KMS-11 (cell line): Measurements from ENCODE around the gene OSCP1.

ENCODE experiments used
- H2AFZ ChIP-seq: fragments of 200-600 bp; sonication (generic); 2 replicates; pipeline ENCODE4 v1.6.1; 2016; ENCODE audit warnings: antibody characterized with exemption, mixed run types, low read depth
- H3K27ac ChIP-seq: fragments of 200-600 bp; sonication (generic); 2 replicates; pipeline ENCODE4 v1.6.1; 2016; ENCODE audit warnings: mild to moderate bottlenecking, mixed run types
- H3K27me3 ChIP-seq: fragments of 200-600 bp; sonication (generic); 2 replicates; pipeline ENCODE4 v1.6.1; 2017; ENCODE audit warnings: mild to moderate bottlenecking, low read depth, mixed run types, moderate library complexity; ENCODE audit not compliant: insufficient read depth
- H3K36me3 ChIP-seq: fragments of 200-600 bp; sonication (generic); 2 replicates; pipeline ENCODE4 v1.6.1; 2017; ENCODE audit warnings: mild to moderate bottlenecking, mixed run types; ENCODE audit not compliant: insufficient read depth
- H3K4me1 ChIP-seq: fragments of 200-600 bp; sonication (generic); 2 replicates; pipeline ENCODE4 v1.6.1; 2016; ENCODE audit warnings: mild to moderate bottlenecking, low read depth, mixed run types; ENCODE audit not compliant: poor library complexity, severe bottlenecking
- H3K4me2 ChIP-seq: fragments of 200-600 bp; sonication (generic); 2 replicates; pipeline ENCODE4 v1.7.0; 2016; ENCODE audit warnings: mild to moderate bottlenecking, mixed run types
- H3K4me3 ChIP-seq: fragments of 200-600 bp; sonication (generic); IDR thresholded peaks from 2 replicates; pipeline ENCODE4 v1.6.1; 2017; ENCODE audit warnings: low read depth, low read length, mixed read lengths; ENCODE audit not compliant: insufficient read depth
- H3K79me2 ChIP-seq: fragments of 200-600 bp; sonication (generic); 2 replicates; pipeline ENCODE4 v1.6.1; 2016; ENCODE audit warnings: low read depth, mixed run types; ENCODE audit not compliant: insufficient read depth
- H3K9ac ChIP-seq: fragments of 200-600 bp; sonication (generic); 2 replicates; pipeline ENCODE4 v1.6.1; 2016; ENCODE audit warnings: mild to moderate bottlenecking, mixed run types
- H4K20me1 ChIP-seq: fragments of 200-600 bp; sonication (generic); 2 replicates; pipeline ENCODE4 v1.6.1; 2016; ENCODE audit warnings: mild to moderate bottlenecking, mixed run types; ENCODE audit not compliant: insufficient read depth
- TF ChIP-seq, protein P1 (sequence below): fragments of 200-600 bp; sonication (generic); conservative IDR thresholded peaks from 2 replicates; pipeline ENCODE4 v1.6.1; 2017; ENCODE audit warnings: low read depth, mild to moderate bottlenecking, antibody characterized with exemption, low read length, moderate library complexity, mixed read lengths

The OSCP1 gene

DNA sequence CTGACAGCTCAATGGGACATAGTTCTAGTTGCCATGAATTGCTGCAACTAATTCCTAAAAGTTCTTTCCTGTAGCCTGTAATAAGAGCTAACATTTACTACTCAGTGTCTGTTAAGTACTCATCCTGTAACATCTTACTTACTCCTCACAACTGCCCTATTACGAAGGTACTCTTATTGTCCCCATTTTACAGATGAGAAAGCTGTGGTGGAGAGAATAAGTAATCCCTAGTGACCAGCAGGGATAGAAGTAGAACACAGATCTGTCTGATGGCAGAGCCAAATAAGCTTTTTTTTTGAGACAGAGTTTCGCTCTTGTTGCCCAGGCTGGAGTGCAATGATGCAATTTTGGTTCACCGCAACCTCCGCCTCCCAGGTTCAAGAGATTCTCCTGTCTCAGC lies 67.6 kb downstream of the OSCP1 start:
- no peak overlapping the region for H3K9ac ChIP-seq
- H2AFZ ChIP-seq, result no peak overlapping the region
- H3K27ac ChIP-seq, result no peak overlapping the region
- H3K4me2 ChIP-seq, result no peak overlapping the region
- no peaks in the 10 kb centered on the region for H3K27me3 ChIP-seq
- peaks cover 41% of the 10 kb centered on the region for H3K79me2 ChIP-seq
- no peaks in the 10 kb centered on the region for H3K36me3 ChIP-seq
- no peak overlapping the region for H3K4me3 ChIP-seq
- H4K20me1 ChIP-seq, result no peaks in the 10 kb centered on the region
- TF ChIP-seq, protein P1, sequence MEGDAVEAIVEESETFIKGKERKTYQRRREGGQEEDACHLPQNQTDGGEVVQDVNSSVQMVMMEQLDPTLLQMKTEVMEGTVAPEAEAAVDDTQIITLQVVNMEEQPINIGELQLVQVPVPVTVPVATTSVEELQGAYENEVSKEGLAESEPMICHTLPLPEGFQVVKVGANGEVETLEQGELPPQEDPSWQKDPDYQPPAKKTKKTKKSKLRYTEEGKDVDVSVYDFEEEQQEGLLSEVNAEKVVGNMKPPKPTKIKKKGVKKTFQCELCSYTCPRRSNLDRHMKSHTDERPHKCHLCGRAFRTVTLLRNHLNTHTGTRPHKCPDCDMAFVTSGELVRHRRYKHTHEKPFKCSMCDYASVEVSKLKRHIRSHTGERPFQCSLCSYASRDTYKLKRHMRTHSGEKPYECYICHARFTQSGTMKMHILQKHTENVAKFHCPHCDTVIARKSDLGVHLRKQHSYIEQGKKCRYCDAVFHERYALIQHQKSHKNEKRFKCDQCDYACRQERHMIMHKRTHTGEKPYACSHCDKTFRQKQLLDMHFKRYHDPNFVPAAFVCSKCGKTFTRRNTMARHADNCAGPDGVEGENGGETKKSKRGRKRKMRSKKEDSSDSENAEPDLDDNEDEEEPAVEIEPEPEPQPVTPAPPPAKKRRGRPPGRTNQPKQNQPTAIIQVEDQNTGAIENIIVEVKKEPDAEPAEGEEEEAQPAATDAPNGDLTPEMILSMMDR, result no peak
- H3K4me1 ChIP-seq, result peaks cover 27% of the 10 kb centered on the region

DNA sequence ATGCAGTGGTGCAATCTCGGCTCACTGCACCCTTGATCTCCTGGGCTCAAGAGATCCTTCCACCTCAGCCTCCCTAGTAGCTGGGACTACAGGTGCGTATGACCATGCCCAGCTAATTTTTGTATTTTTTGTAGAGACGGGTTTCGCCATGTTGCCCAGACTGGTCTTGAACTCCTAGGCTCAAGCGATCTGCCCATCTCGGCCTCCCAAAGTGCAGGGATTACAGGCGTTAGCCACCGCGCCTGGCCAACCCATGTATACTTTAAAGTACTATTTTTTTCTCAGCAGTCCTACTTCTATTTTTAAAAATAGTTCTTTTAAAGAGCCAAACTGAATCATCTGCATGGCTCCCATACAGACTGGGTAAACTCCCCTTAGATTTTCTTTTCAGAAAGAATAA lies 68.0 kb downstream of the OSCP1 start:
- H3K4me1 ChIP-seq, result peaks cover 22% of the 10 kb centered on the region
- no peak overlapping the region for H3K9ac ChIP-seq
- H3K27ac ChIP-seq, result no peak overlapping the region
- no peak overlapping the region for H3K4me2 ChIP-seq
- H3K4me3 ChIP-seq, result no peak overlapping the region
- H3K36me3 ChIP-seq, result no peaks in the 10 kb centered on the region
- H3K79me2 ChIP-seq, result peaks cover 41% of the 10 kb centered on the region
- no peaks in the 10 kb centered on the region for H3K27me3 ChIP-seq
- no peaks in the 10 kb centered on the region for H4K20me1 ChIP-seq
- TF ChIP-seq, protein P1, result no peak
- H2AFZ ChIP-seq, result no peak overlapping the region

DNA sequence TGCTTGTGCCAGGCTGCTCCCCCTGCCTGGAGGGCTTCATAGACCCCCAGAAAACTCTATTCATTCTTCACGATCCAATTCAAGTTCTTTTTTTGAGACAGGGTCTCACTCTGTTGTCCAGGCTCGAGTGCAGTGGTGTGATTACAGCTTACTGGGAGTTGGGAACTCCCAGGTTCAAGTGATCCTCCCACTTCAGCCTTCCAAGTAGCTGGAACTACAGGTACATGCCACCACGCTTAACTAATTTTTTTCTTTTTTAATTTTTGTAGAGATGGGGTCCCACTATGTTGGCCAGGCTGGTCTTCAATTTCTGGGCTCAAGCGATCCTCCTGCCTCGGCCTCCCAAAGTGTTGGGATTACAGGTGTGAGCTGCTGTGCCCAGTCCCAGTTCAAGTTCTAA lies 68.8 kb downstream of the OSCP1 start:
- no peak overlapping the region for H3K27ac ChIP-seq
- no peaks in the 10 kb centered on the region for H3K36me3 ChIP-seq
- H3K4me2 ChIP-seq, result no peak overlapping the region
- no peaks in the 10 kb centered on the region for H4K20me1 ChIP-seq
- no peak overlapping the region for H3K9ac ChIP-seq
- H3K27me3 ChIP-seq, result no peaks in the 10 kb centered on the region
- H3K79me2 ChIP-seq, result peaks cover 49% of the 10 kb centered on the region
- TF ChIP-seq, protein P1, result no peak
- no peak overlapping the region for H3K4me3 ChIP-seq
- no peak overlapping the region for H2AFZ ChIP-seq
- peaks cover 15% of the 10 kb centered on the region for H3K4me1 ChIP-seq

DNA sequence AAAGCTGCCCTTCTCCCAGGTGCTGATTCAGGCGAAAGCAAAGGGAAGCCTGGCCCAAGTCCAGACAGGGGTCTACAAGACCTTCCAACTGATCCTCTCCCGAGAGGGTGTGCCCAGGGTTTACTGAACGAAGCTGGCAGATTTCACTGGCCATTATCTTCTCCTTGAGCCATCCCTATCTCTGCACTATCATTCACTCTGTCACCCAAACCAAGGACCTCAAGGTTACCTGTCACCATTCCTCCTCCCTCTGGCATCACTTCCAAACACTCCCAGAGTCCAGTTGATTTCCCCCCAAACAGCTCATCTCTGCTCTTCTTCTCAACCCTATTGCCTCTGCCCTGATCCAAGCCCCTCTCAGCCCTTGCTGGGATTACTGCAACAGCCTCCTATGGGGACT lies 69.5 kb downstream of the OSCP1 start:
- TF ChIP-seq, protein P1, result no peak
- Histone ChIP-seq H4K20me1 (no peaks in the 10 kb centered on the region), H2AFZ (no peak overlapping the region), H3K4me3 (no peak overlapping the region), H3K27ac (no peak overlapping the region), H3K36me3 (no peaks in the 10 kb centered on the region), H3K4me1 (peaks cover 15% of the 10 kb centered on the region), H3K27me3 (no peaks in the 10 kb centered on the region), H3K79me2 (peaks cover 55% of the 10 kb centered on the region), H3K4me2 (no peak overlapping the region), H3K9ac (no peak overlapping the region)
